Liver (tissue), 9 donors: Measurements from ENCODE around the gene ECSCR. TPM values are rescaled to one million over a fixed set of nuclear protein-coding genes. Genes with fewer than 3 reads are reported as not detected.

Source experiments
- DNase-seq: peaks from one replicate; pipeline ENCODE4 v3.0.0-alpha.2; 2017; ENCODE audit warnings: low spot score
- H3K27ac ChIP-seq, 2 donors: one replicate each; pipeline ENCODE4 v1.7.0; 2013; ENCODE audit warnings: inconsistent platforms in 2 of 2, low read length in 2 of 2, control low read depth in 1 of 2, low read depth in 1 of 2, mild to moderate bottlenecking in 1 of 2
- H3K27me3 ChIP-seq, 4 donors: one replicate each; pipeline versions ENCODE4 v1.6.1 to v1.7.0; 2013; ENCODE audit warnings: low read length in 3 of 4, inconsistent platforms in 1 of 4, mild to moderate bottlenecking in 1 of 4, moderate library complexity in 1 of 4; ENCODE audit not compliant: control insufficient read depth in 4 of 4, insufficient read depth in 4 of 4
- H3K36me3 ChIP-seq, 4 donors: one replicate each; pipeline versions ENCODE4 v1.6.1 to v1.7.0; 2013; ENCODE audit warnings: low read length in 3 of 4, mild to moderate bottlenecking in 3 of 4, low read depth in 1 of 4, moderate library complexity in 1 of 4; ENCODE audit not compliant: control insufficient read depth in 4 of 4, insufficient read depth in 3 of 4
- H3K4me1 ChIP-seq, 4 donors: one replicate each; pipeline versions ENCODE4 v1.6.1 to v1.7.0; 2013; ENCODE audit warnings: low read length in 3 of 4, mild to moderate bottlenecking in 3 of 4, moderate library complexity in 1 of 4; ENCODE audit not compliant: control insufficient read depth in 4 of 4, insufficient read depth in 4 of 4
- H3K4me3 ChIP-seq, 3 donors: one replicate each; pipeline versions ENCODE4 v1.6.1 to v1.7.0; 2013; ENCODE audit warnings: low read length in 3 of 3, control low read depth in 1 of 3, low read depth in 1 of 3, mild to moderate bottlenecking in 1 of 3
- H3K9ac ChIP-seq, 2 donors: one replicate each; pipeline ENCODE4 v1.7.0; 2013; ENCODE audit warnings: low read length in 2 of 2, mild to moderate bottlenecking in 2 of 2, moderate library complexity in 2 of 2, control low read depth in 1 of 2, low read depth in 1 of 2
- H3K9me3 ChIP-seq, 4 donors: one replicate each; pipeline versions ENCODE4 v1.6.1 to v1.7.0; 2013; ENCODE audit warnings: low read length in 3 of 4; ENCODE audit not compliant: control insufficient read depth in 4 of 4
- ATF3 ChIP-seq: IDR thresholded peaks from 2 replicates; pipeline ENCODE4 v1.6.1; 2016; ENCODE audit warnings: antibody characterized with exemption
- CTCF ChIP-seq: fragments of 150-350 bp; IDR thresholded peaks from 2 replicates; pipeline ENCODE4 v1.5.1; 2017; ENCODE audit warnings: improper control_type of control experiment, low read depth, low read length; ENCODE audit not compliant: missing input control
- FOXA1 ChIP-seq: IDR thresholded peaks from 2 replicates; pipeline ENCODE4 v1.6.1; 2016; ENCODE audit warnings: antibody characterized with exemption
- GABPA ChIP-seq, 2 donors: IDR thresholded peaks in 1 of 2; conservative IDR thresholded peaks in 1 of 2; 2 replicates each; pipeline ENCODE4 v1.6.1; 2016; ENCODE audit warnings: antibody characterized with exemption in 2 of 2, mild to moderate bottlenecking in 1 of 2, moderate library complexity in 1 of 2
- HNF4A ChIP-seq, 2 donors: conservative IDR thresholded peaks; 2 replicates each; pipeline ENCODE4 v1.6.1; 2016; ENCODE audit warnings: antibody characterized with exemption in 2 of 2, mild to moderate bottlenecking in 2 of 2
- JUND ChIP-seq, 2 donors: IDR thresholded peaks; 2 replicates each; pipeline ENCODE4 v1.6.1; 2016; ENCODE audit warnings: antibody characterized with exemption in 2 of 2
- MAX ChIP-seq: IDR thresholded peaks from 2 replicates; pipeline ENCODE4 v1.6.1; 2016; ENCODE audit warnings: antibody characterized with exemption
- NR2F2 ChIP-seq: IDR thresholded peaks from 2 replicates; pipeline ENCODE4 v1.6.1; 2016; ENCODE audit warnings: antibody characterized with exemption
- RAD21 ChIP-seq, 2 donors: IDR thresholded peaks; 2 replicates each; pipeline ENCODE4 v1.6.1; 2016; ENCODE audit warnings: antibody characterized with exemption in 2 of 2, mild to moderate bottlenecking in 2 of 2
- REST ChIP-seq: IDR thresholded peaks from 2 replicates; pipeline ENCODE4 v1.6.1; 2016; ENCODE audit warnings: antibody characterized with exemption, mild to moderate bottlenecking
- RXRA ChIP-seq, 2 donors: IDR thresholded peaks; 2 replicates each; pipeline ENCODE4 v1.6.1; 2017 to 2018; ENCODE audit warnings: antibody characterized with exemption in 2 of 2, mild to moderate bottlenecking in 1 of 2
- SP1 ChIP-seq: IDR thresholded peaks from 2 replicates; pipeline ENCODE4 v1.6.1; 2018; ENCODE audit warnings: antibody characterized with exemption, mild to moderate bottlenecking
- TAF1 ChIP-seq: conservative IDR thresholded peaks from 2 replicates; pipeline ENCODE4 v1.6.1; 2016; ENCODE audit warnings: antibody characterized with exemption, mild to moderate bottlenecking
- YY1 ChIP-seq: IDR thresholded peaks from 2 replicates; pipeline ENCODE4 v1.6.1; 2016; ENCODE audit warnings: antibody characterized with exemption, mild to moderate bottlenecking
- ZBTB33 ChIP-seq: IDR thresholded peaks from 2 replicates; pipeline ENCODE4 v1.6.1; 2016; ENCODE audit warnings: antibody characterized with exemption
- WGBS: extraction: QIAGEN DNeasy Blood & Tissue Kit; methylation state at CpG from one replicate; pipeline ENCODE4 v1.1.7; 2013; 5-methylcytosine and 5-hydroxymethylcytosine counted together
- polyA plus RNA-seq, 2 donors: library from polyadenylated mRNA; stranded (reverse) in 1 of 2; unstranded in 1 of 2; fragments of 200-250 nt in 1 of 2; fragments of >200 nt in 1 of 2; fragmentation: Nextera tagmentation in 1 of 2; extraction: Ambion mirVana in 1 of 2; gene quantifications; one replicate each; pipeline versions ENCODE4 v1.2.1 to v1.2.3, GENCODE V29; 2013 to 2015
- total RNA-seq, 2 donors: library from RNA; depleted of rRNA; stranded (reverse); fragments of >200 nt; gene quantifications; one replicate each; pipeline ENCODE4 v1.2.3, GENCODE V29; 2014
- donor health status: healthy.
- donor health status: healthy.
- donor health status: healthy.
- donor health status: healthy.
- donor health status: healthy.

ECSCR gene
- total and polyA plus RNA-seq, 4 donors = 3.2 to 4.9 (median 3.5) TPM

GRCh38 chr5:139460455-139460854, 2.1 kb downstream of the ECSCR start:
- no peaks in the 10 kb centered on the region for H3K27me3 ChIP-seq
- no peak overlapping the region for H3K4me3 ChIP-seq
- no peaks in the 10 kb centered on the region for H3K36me3 ChIP-seq
- no peak overlapping the region for H3K27ac ChIP-seq
- no peak for DNase-seq
- no peaks in the 10 kb centered on the region for H3K9me3 ChIP-seq
- H3K4me1 ChIP-seq = no peaks in the 10 kb centered on the region
- WGBS = 89% methylated on average over 1 of the region's 1 CpG
- peak overlapping the region in 1 of 2 donors; percentile 0 for H3K9ac ChIP-seq
- no peak for TF ChIP-seq RAD21 (IDR thresholded peaks at IDR 0.05)
- no peak for TF ChIP-seq GABPA (IDR thresholded peaks at IDR 0.05 in 1 of 2, conservative IDR thresholded peaks at IDR 0.05 in 1 of 2)
- TF ChIP-seq REST = no peak
- TF ChIP-seq ZBTB33 = no peak
- TF ChIP-seq RXRA (IDR thresholded peaks at IDR 0.05) = no peak
- TF ChIP-seq FOXA1 = no peak
- TF ChIP-seq MAX = no peak
- no peak for TF ChIP-seq HNF4A (conservative IDR thresholded peaks at IDR 0.05)
- no peak for TF ChIP-seq SP1
- no peak for TF ChIP-seq JUND (IDR thresholded peaks at IDR 0.05)
- TF ChIP-seq TAF1 = no peak
- TF ChIP-seq NR2F2 = no peak
- no peak for TF ChIP-seq YY1
- no peak for TF ChIP-seq CTCF

GRCh38 chr5:139459451-139459934, 3.0 kb downstream of the ECSCR start:
- Histone ChIP-seq H3K4me3 (no peak overlapping the region), H3K9ac (no peak overlapping the region), H3K4me1 (no peaks in the 10 kb centered on the region), H3K27ac (peak overlapping the region; percentile 18 to 35), H3K27me3 (no peaks in the 10 kb centered on the region), H3K9me3 (no peaks in the 10 kb centered on the region), H3K36me3 (no peaks in the 10 kb centered on the region)
- no peak for TF ChIP-seq TAF1
- no peak for TF ChIP-seq ATF3
- no peak for TF ChIP-seq HNF4A (conservative IDR thresholded peaks at IDR 0.05)
- TF ChIP-seq YY1 = no peak
- WGBS = 66% methylated on average over 8 of the region's 8 CpGs
- no peak for DNase-seq
